Upper lobe of left lung (tissue), 4 donors: ENCODE results near the gene KMT2A.

ENCODE experiments used
- CTCF ChIP-seq, 6 experiments: fragments of 450-650 bp in 4 of 6; fragments of 200-600 bp in 2 of 6; sonication (generic) in 2 of 6; IDR thresholded peaks; one replicate each; pipeline ENCODE4 v1.5.1; 2016 to 2019; ENCODE audit warnings: antibody characterized with exemption in 6 of 6
- EP300 ChIP-seq, 4 donors: sonication (generic); formaldehyde crosslinking; IDR thresholded peaks; one replicate each; pipeline ENCODE4 v1.5.1; 2017; ENCODE audit warnings: antibody characterized with exemption in 4 of 4, control low read depth in 2 of 4
- POLR2A ChIP-seq, 4 donors: fragments of 450-650 bp; IDR thresholded peaks; one replicate each; pipeline ENCODE4 v1.5.1; 2016 to 2017; ENCODE audit warnings: antibody characterized with exemption in 4 of 4, mild to moderate bottlenecking in 2 of 4
- POLR2AphosphoS5 ChIP-seq, 2 donors: sonication (generic); formaldehyde crosslinking; IDR thresholded peaks; one replicate each; pipeline ENCODE4 v1.5.1; 2017; ENCODE audit warnings: antibody characterized with exemption in 2 of 2

GRCh38 chr11:118401880-118402590, 34.3 kb upstream of the KMT2A start:
- no peak for TF ChIP-seq CTCF (IDR thresholded peaks at IDR 0.05)
- TF ChIP-seq POLR2A (IDR thresholded peaks at IDR 0.05), result no peak
- peak in 1 of 2 donors; percentile 28 for TF ChIP-seq POLR2AphosphoS5 (IDR thresholded peaks at IDR 0.05)
- TF ChIP-seq EP300 (IDR thresholded peaks at IDR 0.05), result no peak
